ENCODE results near the gene TAS1R1.
A peak's percentile ranks its signal among the peaks of the same experiment; 100 is the strongest.

The TAS1R1 gene

DNA sequence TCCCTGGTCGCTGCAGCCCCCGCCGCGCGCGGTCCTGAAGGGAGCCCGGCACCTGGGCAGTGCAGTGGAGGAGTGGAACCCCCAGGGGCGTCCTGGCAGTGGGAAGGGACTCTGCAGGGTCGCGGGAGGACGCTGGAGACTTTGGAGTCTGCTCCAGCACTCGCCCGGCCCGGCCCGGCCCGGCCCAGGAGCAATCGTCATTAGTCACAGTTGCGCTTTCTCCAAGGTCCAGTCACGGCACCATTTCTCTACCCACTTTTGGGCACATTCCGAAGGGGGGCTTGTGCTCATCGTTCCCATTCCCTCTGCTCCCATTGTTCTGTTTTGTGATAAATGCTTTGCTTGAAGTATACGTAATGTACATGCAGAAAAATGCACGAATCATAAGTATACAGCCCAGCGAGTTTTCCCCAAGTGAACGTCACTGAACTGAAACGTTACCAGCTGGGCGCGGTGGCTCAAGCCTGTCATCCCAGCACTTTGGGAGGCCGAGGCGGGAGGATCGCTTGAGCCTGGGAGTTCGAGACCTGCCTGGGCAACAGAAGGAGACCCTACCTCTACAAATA lies 70.6 kb downstream of the TAS1R1 start:
- DNase-seq: no peak
- Histone ChIP-seq H3K9me3 (ENCODE audit: severe bottlenecking) (no peaks in the 10 kb centered on the region), H3K27ac (peak overlapping the region; percentile 63), H3K36me3 (peaks cover 73% of the 10 kb centered on the region), H3K4me3 (ENCODE audit: low read depth, low read length) (peak overlapping the region; percentile 73), H3K27me3 (ENCODE audit: insufficient read depth, low read depth, severe bottlenecking) (no peaks in the 10 kb centered on the region)
- TF ChIP-seq, protein P1, sequence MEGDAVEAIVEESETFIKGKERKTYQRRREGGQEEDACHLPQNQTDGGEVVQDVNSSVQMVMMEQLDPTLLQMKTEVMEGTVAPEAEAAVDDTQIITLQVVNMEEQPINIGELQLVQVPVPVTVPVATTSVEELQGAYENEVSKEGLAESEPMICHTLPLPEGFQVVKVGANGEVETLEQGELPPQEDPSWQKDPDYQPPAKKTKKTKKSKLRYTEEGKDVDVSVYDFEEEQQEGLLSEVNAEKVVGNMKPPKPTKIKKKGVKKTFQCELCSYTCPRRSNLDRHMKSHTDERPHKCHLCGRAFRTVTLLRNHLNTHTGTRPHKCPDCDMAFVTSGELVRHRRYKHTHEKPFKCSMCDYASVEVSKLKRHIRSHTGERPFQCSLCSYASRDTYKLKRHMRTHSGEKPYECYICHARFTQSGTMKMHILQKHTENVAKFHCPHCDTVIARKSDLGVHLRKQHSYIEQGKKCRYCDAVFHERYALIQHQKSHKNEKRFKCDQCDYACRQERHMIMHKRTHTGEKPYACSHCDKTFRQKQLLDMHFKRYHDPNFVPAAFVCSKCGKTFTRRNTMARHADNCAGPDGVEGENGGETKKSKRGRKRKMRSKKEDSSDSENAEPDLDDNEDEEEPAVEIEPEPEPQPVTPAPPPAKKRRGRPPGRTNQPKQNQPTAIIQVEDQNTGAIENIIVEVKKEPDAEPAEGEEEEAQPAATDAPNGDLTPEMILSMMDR (IDR thresholded peaks at IDR 0.05; ENCODE audit: low read depth, low read length): no peak

DNA sequence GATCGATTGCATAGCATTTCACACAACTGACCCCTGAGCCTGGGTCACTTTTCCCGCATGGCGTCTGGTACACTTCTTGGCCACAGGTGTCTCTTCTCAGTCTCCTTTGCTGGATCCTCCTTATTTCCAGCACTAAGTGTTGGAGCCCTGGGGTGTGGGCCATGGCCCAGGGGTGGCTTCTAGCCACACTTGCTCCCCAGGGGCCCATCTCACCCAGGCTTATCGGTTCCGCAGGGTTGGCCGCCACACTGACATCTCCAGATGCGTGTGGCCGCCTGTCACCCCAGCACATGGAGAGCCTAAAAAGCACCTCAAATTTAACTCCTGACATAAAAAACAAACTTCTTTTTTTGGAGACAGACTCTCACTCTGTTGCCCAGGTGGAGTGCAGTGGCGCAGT lies 71.9 kb downstream of the TAS1R1 start:
- no peak overlapping the region for H3K27ac ChIP-seq
- no peaks in the 10 kb centered on the region for H3K9me3 ChIP-seq (ENCODE audit: severe bottlenecking)
- no peak overlapping the region for H3K4me3 ChIP-seq (ENCODE audit: low read depth, low read length)
- TF ChIP-seq, protein P1 (IDR thresholded peaks at IDR 0.05; ENCODE audit: low read depth, low read length): no peak
- no peaks in the 10 kb centered on the region for H3K27me3 ChIP-seq (ENCODE audit: insufficient read depth, low read depth, severe bottlenecking)
- H3K36me3 ChIP-seq: peaks cover 63% of the 10 kb centered on the region
- DNase-seq: no peak

DNA sequence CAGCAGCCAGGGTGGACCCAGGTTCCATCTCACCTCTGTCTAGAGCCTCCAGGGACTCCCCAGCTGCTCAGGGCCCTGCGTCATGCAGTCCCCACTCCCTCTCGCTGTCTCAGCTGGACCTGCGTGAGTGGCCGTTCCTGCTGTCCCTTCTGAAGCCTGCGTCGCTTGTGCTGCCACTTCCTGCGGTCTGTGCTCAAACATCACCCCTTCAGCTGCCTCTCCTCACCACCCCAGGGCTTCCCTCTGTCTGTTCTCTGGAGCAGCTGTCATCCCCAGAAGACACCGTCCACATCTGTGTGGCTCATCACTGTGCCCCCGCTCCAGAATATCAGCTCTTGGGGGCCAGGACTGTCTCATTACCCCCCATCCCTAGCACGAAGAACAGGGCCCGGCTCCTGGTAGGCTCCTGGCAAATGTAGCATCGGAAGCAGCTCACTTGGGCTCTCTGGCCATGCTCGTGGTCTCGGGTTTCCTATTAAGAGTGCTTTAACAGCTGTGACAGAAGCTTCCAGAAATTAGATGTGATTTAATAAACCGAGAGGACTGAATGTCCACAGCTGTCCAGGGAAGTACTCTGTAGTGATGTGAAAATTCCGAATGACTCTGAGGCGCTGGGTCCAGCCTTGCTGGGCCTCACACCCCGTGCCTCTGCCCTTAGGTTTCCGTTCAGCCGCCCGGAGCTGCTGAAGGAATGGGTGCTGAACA lies 72.9 kb downstream of the TAS1R1 start:
- H3K4me3 ChIP-seq (ENCODE audit: low read depth, low read length): no peak overlapping the region
- H3K36me3 ChIP-seq: peaks cover 59% of the 10 kb centered on the region
- TF ChIP-seq, protein P1 (IDR thresholded peaks at IDR 0.05; ENCODE audit: low read depth, low read length): no peak
- no peaks in the 10 kb centered on the region for H3K27me3 ChIP-seq (ENCODE audit: insufficient read depth, low read depth, severe bottlenecking)
- no peak for DNase-seq
- H3K27ac ChIP-seq: no peak overlapping the region
- no peaks in the 10 kb centered on the region for H3K9me3 ChIP-seq (ENCODE audit: severe bottlenecking)

DNA sequence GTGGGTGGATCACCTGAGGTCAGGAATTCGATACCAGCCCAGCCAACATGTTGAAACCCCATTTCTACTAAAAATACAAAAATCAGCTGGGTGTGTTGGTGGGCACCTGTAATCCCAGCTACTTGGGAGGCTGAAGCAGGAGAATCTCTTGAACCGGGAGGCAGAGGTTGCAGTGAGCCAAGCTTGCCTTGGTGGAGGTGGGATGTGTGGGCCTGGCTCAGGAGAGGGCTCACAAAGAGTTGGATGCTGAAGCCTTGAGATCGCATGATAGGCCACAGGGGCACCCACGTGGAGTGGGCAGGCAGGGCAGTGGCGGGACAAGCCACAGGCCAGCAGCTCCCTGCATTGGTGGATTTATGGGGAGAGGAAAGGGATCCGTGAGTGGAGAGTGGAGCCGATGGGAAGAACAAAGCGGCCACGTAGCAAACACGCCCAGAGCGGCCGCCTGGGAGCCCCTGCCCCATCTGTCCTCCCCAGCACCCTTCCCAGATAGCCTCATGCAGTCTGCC lies 73.9 kb downstream of the TAS1R1 start:
- H3K27ac ChIP-seq: no peak overlapping the region
- DNase-seq: no peak
- no peak overlapping the region for H3K4me3 ChIP-seq (ENCODE audit: low read depth, low read length)
- no peaks in the 10 kb centered on the region for H3K27me3 ChIP-seq (ENCODE audit: insufficient read depth, low read depth, severe bottlenecking)
- H3K9me3 ChIP-seq (ENCODE audit: severe bottlenecking): no peaks in the 10 kb centered on the region
- TF ChIP-seq, protein P1 (IDR thresholded peaks at IDR 0.05; ENCODE audit: low read depth, low read length): no peak
- peaks cover 59% of the 10 kb centered on the region for H3K36me3 ChIP-seq
